GM23338 (cell line): ENCODE data around the gene NT5DC4. TPM values are rescaled to one million over a fixed set of nuclear protein-coding genes. Genes with fewer than 3 reads are reported as not detected.

Experiments used
- ATAC-seq: fragments of 200-7000 bp; cut with Tn5 transposase; 3 replicates; pipeline ENCODE4 v1.9.1; 2020
- DNase-seq: peaks from one replicate; pipeline ENCODE4 v3.0.0-alpha.2; 2015; ENCODE audit warnings: low spot score
- H2AFZ ChIP-seq: fragments of 200-600 bp; sonication (generic); 2 replicates; pipeline ENCODE4 v1.8.0; 2016; ENCODE audit warnings: antibody characterized with exemption, mild to moderate bottlenecking, moderate library complexity
- H3F3A ChIP-seq: fragments of 200-600 bp; sonication (generic); replicated peaks from 2 replicates; pipeline ENCODE4 v1.8.0; 2017; ENCODE audit warnings: antibody characterized with exemption, mixed run types, low read depth
- H3K27ac ChIP-seq: fragments of 200-600 bp; sonication (generic); 2 replicates; pipeline ENCODE4 v1.6.1; 2016; ENCODE audit warnings: low read depth
- H3K27me3 ChIP-seq: fragments of 200-600 bp; sonication (generic); 2 replicates; pipeline ENCODE4 v1.8.0; 2016; ENCODE audit warnings: mild to moderate bottlenecking, mixed run types, moderate library complexity; ENCODE audit not compliant: insufficient read depth
- H3K36me3 ChIP-seq: fragments of 200-600 bp; sonication (generic); 2 replicates; pipeline ENCODE4 v1.8.0; 2016; ENCODE audit warnings: mild to moderate bottlenecking; ENCODE audit not compliant: insufficient read depth
- H3K4me1 ChIP-seq: fragments of 200-600 bp; sonication (generic); 2 replicates; pipeline ENCODE4 v1.8.0; 2016; ENCODE audit warnings: mild to moderate bottlenecking, moderate library complexity; ENCODE audit not compliant: insufficient read depth
- H3K4me2 ChIP-seq: fragments of 200-600 bp; sonication (generic); 2 replicates; pipeline ENCODE4 v1.7.1; 2017; ENCODE audit warnings: mixed run types
- H3K4me3 ChIP-seq: fragments of 200-600 bp; sonication (generic); 2 replicates; pipeline ENCODE4 v1.6.1; 2016; ENCODE audit warnings: mixed run types
- H3K79me2 ChIP-seq: fragments of 200-600 bp; sonication (generic); replicated peaks from 2 replicates; pipeline ENCODE4 v1.8.0; 2017; ENCODE audit warnings: mild to moderate bottlenecking; ENCODE audit not compliant: insufficient read depth
- H3K9me2 ChIP-seq: fragments of 200-600 bp; sonication (generic); 2 replicates; pipeline ENCODE4 v1.8.0; 2017; ENCODE audit not compliant: insufficient read depth
- H4K20me1 ChIP-seq: fragments of 200-600 bp; sonication (generic); replicated peaks from 2 replicates; pipeline ENCODE4 v1.8.0; 2017; ENCODE audit warnings: mild to moderate bottlenecking; ENCODE audit not compliant: insufficient read depth
- H3K27ac Mint-ChIP-seq: 2 replicates; pipeline ENCODE4 v1.8.0; 2020; ENCODE audit warnings: inconsistent platforms, mild to moderate bottlenecking, moderate library complexity, mixed read lengths
- H3K27me3 Mint-ChIP-seq: 3 replicates; pipeline ENCODE4 v1.8.0; 2022; ENCODE audit warnings: low read depth, mild to moderate bottlenecking, moderate library complexity, mixed read lengths, inconsistent platforms; ENCODE audit not compliant: insufficient read depth, poor library complexity
- H3K36me3 Mint-ChIP-seq: 3 replicates; pipeline ENCODE4 v1.8.0; 2021; ENCODE audit warnings: low read depth, mild to moderate bottlenecking, inconsistent platforms, moderate library complexity, mixed read lengths
- H3K4me1 Mint-ChIP-seq: 3 replicates; pipeline ENCODE4 v1.8.0; 2020; ENCODE audit warnings: mild to moderate bottlenecking, inconsistent platforms, mixed read lengths
- H3K4me3 Mint-ChIP-seq: 3 replicates; pipeline ENCODE4 v1.8.0; 2021; ENCODE audit warnings: moderate library complexity, mild to moderate bottlenecking, inconsistent platforms, mixed read lengths
- H3K9me3 Mint-ChIP-seq: 3 replicates; pipeline ENCODE4 v1.8.0; 2020; ENCODE audit warnings: moderate library complexity, mild to moderate bottlenecking, inconsistent platforms, mixed read lengths
- ETS1 ChIP-seq: IDR thresholded peaks from 2 replicates; pipeline ENCODE4 v1.6.1; 2016; ENCODE audit warnings: antibody characterized with exemption
- EZH2 ChIP-seq: fragments of 200-600 bp; sonication (generic); IDR thresholded peaks from one replicate; pipeline ENCODE4 v1.8.0; 2017; ENCODE audit warnings: antibody characterized with exemption, mild to moderate bottlenecking, low read depth; ENCODE audit not compliant: unreplicated experiment
- JUNB ChIP-seq: IDR thresholded peaks from one replicate; pipeline ENCODE4 v1.6.1; 2016; ENCODE audit warnings: antibody characterized with exemption; ENCODE audit not compliant: unreplicated experiment
- NANOG ChIP-seq: IDR thresholded peaks from 2 replicates; pipeline ENCODE4 v1.6.1; 2016; ENCODE audit warnings: antibody characterized with exemption, borderline replicate concordance
- POLR2AphosphoS5 ChIP-seq: IDR thresholded peaks from 2 replicates; pipeline ENCODE4 v1.6.1; 2016; ENCODE audit warnings: antibody characterized with exemption, low read depth
- ZNF114 ChIP-seq: fragments of 250-450 bp; sonication (Bioruptor Pico); IDR thresholded peaks from 2 replicates; pipeline ENCODE4 v1.5.0; 2020; ENCODE audit warnings: mild to moderate bottlenecking, moderate library complexity
- ZNF462 ChIP-seq: fragments of 250-450 bp; sonication (Bioruptor Pico); IDR thresholded peaks from 2 replicates; pipeline ENCODE4 v1.5.0; 2020; ENCODE audit warnings: mild to moderate bottlenecking, moderate library complexity
- polyA plus RNA-seq: library from polyadenylated mRNA; unstranded; fragments of >200 nt; fragmentation: Nextera tagmentation; extraction: Ambion mirVana; gene quantifications from 2 replicates; pipeline ENCODE4 v1.2.1, GENCODE V29; 2016
- total RNA-seq: library from RNA; depleted of rRNA; stranded (reverse); fragments of >200 nt; shearing (Covaris generic); gene quantifications from 2 replicates; pipeline ENCODE4 v1.2.3, GENCODE V29; 2014
- TF ChIP-seq, protein P1 (sequence below): IDR thresholded peaks from one replicate; pipeline ENCODE4 v1.6.1; 2018; ENCODE audit warnings: antibody characterized with exemption; ENCODE audit not compliant: unreplicated experiment

Gene NT5DC4
- total and polyA plus RNA-seq, 2 experiments from 2014 or later = not detected

DNA sequence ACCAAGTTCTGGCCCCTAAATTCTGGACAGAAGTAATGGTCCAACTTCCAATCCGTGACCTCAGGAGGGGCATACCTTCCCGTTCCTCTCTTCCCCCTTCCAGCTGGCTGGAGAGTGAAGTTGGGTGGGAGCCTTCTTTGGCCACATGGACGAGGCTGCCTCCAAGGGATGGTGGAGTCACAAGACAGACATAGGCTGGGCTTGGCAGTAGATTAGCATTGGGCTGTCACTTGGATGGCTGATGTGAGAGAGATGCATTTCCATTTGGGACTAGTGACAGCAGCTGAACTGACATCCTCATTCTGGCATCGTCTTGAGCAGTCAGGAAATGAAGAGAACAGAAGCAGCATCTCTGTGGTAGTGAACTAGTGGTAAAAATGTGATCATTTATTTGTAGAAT, 12.6 kb downstream of the NT5DC4 start:
- no peaks in the 10 kb centered on the region for H3K4me1 Mint-ChIP-seq
- Histone ChIP-seq H2AFZ (no peak overlapping the region), H3F3A (no peaks in the 10 kb centered on the region)

More for the DNA sequence above, 12.6 kb downstream of the NT5DC4 start:
- no peak for DNase-seq
- no peak overlapping the region for H3K4me2 ChIP-seq
- H3K4me1 ChIP-seq = no peaks in the 10 kb centered on the region
- H3K9me3 Mint-ChIP-seq = no peaks in the 10 kb centered on the region
- no peak overlapping the region for H3K4me3 Mint-ChIP-seq
- no peaks in the 10 kb centered on the region for H4K20me1 ChIP-seq
- H3K36me3 ChIP-seq = peaks cover 3% of the 10 kb centered on the region; the same call in 1 of the 2 replicates
- no peak overlapping the region for H3K27ac Mint-ChIP-seq
- H3K4me3 ChIP-seq = no peak overlapping the region
- no peak for ATAC-seq
- TF ChIP-seq ZNF462 (CRISPR knock-in tag) = no peak
- TF ChIP-seq ZNF114 (CRISPR knock-in tag) = no peak
- no peak for TF ChIP-seq ETS1
- TF ChIP-seq POLR2AphosphoS5 = no peak
- TF ChIP-seq EZH2 = no peak
- TF ChIP-seq NANOG = no peak
- TF ChIP-seq, protein P1, sequence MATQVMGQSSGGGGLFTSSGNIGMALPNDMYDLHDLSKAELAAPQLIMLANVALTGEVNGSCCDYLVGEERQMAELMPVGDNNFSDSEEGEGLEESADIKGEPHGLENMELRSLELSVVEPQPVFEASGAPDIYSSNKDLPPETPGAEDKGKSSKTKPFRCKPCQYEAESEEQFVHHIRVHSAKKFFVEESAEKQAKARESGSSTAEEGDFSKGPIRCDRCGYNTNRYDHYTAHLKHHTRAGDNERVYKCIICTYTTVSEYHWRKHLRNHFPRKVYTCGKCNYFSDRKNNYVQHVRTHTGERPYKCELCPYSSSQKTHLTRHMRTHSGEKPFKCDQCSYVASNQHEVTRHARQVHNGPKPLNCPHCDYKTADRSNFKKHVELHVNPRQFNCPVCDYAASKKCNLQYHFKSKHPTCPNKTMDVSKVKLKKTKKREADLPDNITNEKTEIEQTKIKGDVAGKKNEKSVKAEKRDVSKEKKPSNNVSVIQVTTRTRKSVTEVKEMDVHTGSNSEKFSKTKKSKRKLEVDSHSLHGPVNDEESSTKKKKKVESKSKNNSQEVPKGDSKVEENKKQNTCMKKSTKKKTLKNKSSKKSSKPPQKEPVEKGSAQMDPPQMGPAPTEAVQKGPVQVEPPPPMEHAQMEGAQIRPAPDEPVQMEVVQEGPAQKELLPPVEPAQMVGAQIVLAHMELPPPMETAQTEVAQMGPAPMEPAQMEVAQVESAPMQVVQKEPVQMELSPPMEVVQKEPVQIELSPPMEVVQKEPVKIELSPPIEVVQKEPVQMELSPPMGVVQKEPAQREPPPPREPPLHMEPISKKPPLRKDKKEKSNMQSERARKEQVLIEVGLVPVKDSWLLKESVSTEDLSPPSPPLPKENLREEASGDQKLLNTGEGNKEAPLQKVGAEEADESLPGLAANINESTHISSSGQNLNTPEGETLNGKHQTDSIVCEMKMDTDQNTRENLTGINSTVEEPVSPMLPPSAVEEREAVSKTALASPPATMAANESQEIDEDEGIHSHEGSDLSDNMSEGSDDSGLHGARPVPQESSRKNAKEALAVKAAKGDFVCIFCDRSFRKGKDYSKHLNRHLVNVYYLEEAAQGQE = no peak
- no peak for TF ChIP-seq JUNB
- no peaks in the 10 kb centered on the region for H3K27me3 Mint-ChIP-seq
- H3K27ac ChIP-seq = no peak overlapping the region
- H3K36me3 Mint-ChIP-seq = no peaks in the 10 kb centered on the region
- H3K79me2 ChIP-seq = no peaks in the 10 kb centered on the region
- no peaks in the 10 kb centered on the region for H3K9me2 ChIP-seq
- H3K27me3 ChIP-seq = no peaks in the 10 kb centered on the region
